CD4-positive, alpha-beta T cell (primary cell): ENCODE data around the gene GSG1L. TPM values are rescaled to one million over a fixed set of nuclear protein-coding genes. Genes with fewer than 3 reads are reported as not detected.

Experiments used
- ATAC-seq: fragments of 200-7000 bp; cut with Tn5 transposase; one replicate; pipeline ENCODE4 v1.10.0; 2022; ENCODE audit warnings: mild to moderate bottlenecking; ENCODE audit not compliant: poor library complexity
- CTCF ChIA-PET: fragments of 350-600 bp; sonication (Branson Sonifier 250); formaldehyde crosslinking; loops from one replicate; lab custom pipeline; 2021; ENCODE audit warnings: antibody characterized with exemption, inconsistent platforms; lab: Charles Lee
- POLR2A ChIA-PET: fragments of 350-600 bp; sonication (Branson Sonifier 250); formaldehyde crosslinking; loops from one replicate; lab custom pipeline; 2021; ENCODE audit warnings: antibody characterized with exemption, inconsistent platforms; lab: Charles Lee
- DNase-seq, 14 experiments: peaks; one replicate each; pipeline ENCODE4 v3.0.0-alpha.2; 2013 to 2020; ENCODE audit warnings: mixed read lengths in 2 of 14
- H3K27ac ChIP-seq, 2 donors: one replicate each; pipeline versions ENCODE4 v1.5.1 to v1.7.0; 2013; ENCODE audit warnings: low read length in 2 of 2, low read depth in 1 of 2, mild to moderate bottlenecking in 1 of 2
- H3K27me3 ChIP-seq, 2 experiments: 1 replicate in 1 of 2; 2 replicates in 1 of 2; pipeline versions ENCODE4 v1.6.1 to v1.7.0; 2013; ENCODE audit warnings: low read length in 2 of 2, control low read depth in 1 of 2, mild to moderate bottlenecking in 1 of 2, moderate library complexity in 1 of 2; ENCODE audit not compliant: insufficient read depth in 2 of 2, control insufficient read depth in 1 of 2
- H3K36me3 ChIP-seq: one replicate; pipeline ENCODE4 v1.6.1; 2013; ENCODE audit warnings: low read length, control low read depth; ENCODE audit not compliant: insufficient read depth
- H3K4me1 ChIP-seq: one replicate; pipeline ENCODE4 v1.6.1; 2013; ENCODE audit warnings: low read length, control low read depth; ENCODE audit not compliant: insufficient read depth
- H3K4me3 ChIP-seq: one replicate; pipeline ENCODE4 v1.5.1; 2013; ENCODE audit warnings: mild to moderate bottlenecking, low read length, moderate library complexity
- H3K9me3 ChIP-seq, 2 experiments: 1 replicate in 1 of 2; 2 replicates in 1 of 2; pipeline versions ENCODE4 v1.6.1 to v1.7.0; 2013; ENCODE audit warnings: low read length in 2 of 2, mild to moderate bottlenecking in 2 of 2, control low read depth in 1 of 2, moderate library complexity in 1 of 2; ENCODE audit not compliant: control insufficient read depth in 1 of 2, insufficient read depth in 1 of 2
- H3K27ac Mint-ChIP-seq: one replicate; pipeline ENCODE4 v1.8.0; 2020; ENCODE audit warnings: mixed read lengths
- H3K27me3 Mint-ChIP-seq: one replicate; pipeline ENCODE4 v1.8.0; 2021; ENCODE audit warnings: mixed read lengths
- H3K36me3 Mint-ChIP-seq: one replicate; pipeline ENCODE4 v1.8.0; 2021; ENCODE audit warnings: low read depth, mixed read lengths
- H3K4me1 Mint-ChIP-seq: one replicate; pipeline ENCODE4 v1.8.0; 2021; ENCODE audit warnings: low read depth, mixed read lengths
- H3K4me3 Mint-ChIP-seq: one replicate; pipeline ENCODE4 v1.8.0; 2020; ENCODE audit warnings: mild to moderate bottlenecking, mixed read lengths
- H3K9me3 Mint-ChIP-seq: one replicate; pipeline ENCODE4 v1.8.0; 2020; ENCODE audit warnings: mixed read lengths
- CTCF ChIP-seq: fragments of 200-600 bp; IDR thresholded peaks from one replicate; pipeline ENCODE4 v1.8.0; 2022; ENCODE audit warnings: antibody characterized with exemption, mild to moderate bottlenecking
- intact Hi-C, 2 experiments: fragments of 100-400 bp; cut with DNase I in 1 of 2; cut with micrococcal nuclease in 1 of 2; formaldehyde crosslinking; loops; one replicate each; pipeline versions ENCODE4 v1.15.1 to v1.9.0; 2023 to 2025; cut with DNase I, micrococcal nuclease
- total RNA-seq, 174 experiments: library from RNA in 2 of 174; stranded (reverse) in 2 of 174; gene quantifications; one replicate each; pipeline ENCODE4 v1.2.3 and lab custom pipeline; 2021 to 2026

Gene GSG1L
- total RNA-seq, 2 experiments from 2014 or later = not detected

- no peak overlapping the region for H3K4me3 Mint-ChIP-seq
- no peak overlapping the region for H3K27ac Mint-ChIP-seq
- CTCF ChIA-PET = no interaction called here
Measured at GRCh38 chr16:27922433-27922832, 141.1 kb downstream of the GSG1L start.

GRCh38 chr16:27921134-27921533 lies 142.4 kb downstream of the GSG1L start:
- Mint-ChIP-seq H3K27ac (no peak overlapping the region), H3K9me3 (no peaks in the 10 kb centered on the region), H3K36me3 (no peaks in the 10 kb centered on the region), H3K4me3 (no peak overlapping the region), H3K4me1 (no peaks in the 10 kb centered on the region), H3K27me3 (peaks cover 71% of the 10 kb centered on the region)
- no peak for DNase-seq
- peaks cover 0 to 5% of the 10 kb centered on the region in 2 experiments for H3K9me3 ChIP-seq
- H3K27ac ChIP-seq = no peak overlapping the region
- H3K27me3 ChIP-seq = peaks cover 10 to 12% of the 10 kb centered on the region in 2 experiments
- CTCF ChIA-PET = no interaction called here
- POLR2A ChIA-PET = no interaction called here
- H3K4me1 ChIP-seq = no peaks in the 10 kb centered on the region
- intact Hi-C loops = no loop called here
- no peaks in the 10 kb centered on the region for H3K36me3 ChIP-seq
- H3K4me3 ChIP-seq = no peak overlapping the region
- ATAC-seq = no peak
- no peak for TF ChIP-seq CTCF

More at GRCh38 chr16:27922433-27922832, 141.1 kb downstream of the GSG1L start:
- Histone ChIP-seq H3K4me3 (no peak overlapping the region), H3K36me3 (no peaks in the 10 kb centered on the region), H3K4me1 (no peaks in the 10 kb centered on the region), H3K27ac (no peak overlapping the region), H3K27me3 (peaks cover 10 to 12% of the 10 kb centered on the region in 2 experiments), H3K9me3 (peaks cover 0 to 9% of the 10 kb centered on the region in 2 experiments)
- TF ChIP-seq CTCF = no peak
- no peaks in the 10 kb centered on the region for H3K4me1 Mint-ChIP-seq
- no peak for DNase-seq
- no peaks in the 10 kb centered on the region for H3K9me3 Mint-ChIP-seq
- no peak for ATAC-seq
- peaks cover 72% of the 10 kb centered on the region for H3K27me3 Mint-ChIP-seq
- intact Hi-C loops = no loop called here
- POLR2A ChIA-PET = no interaction called here
- no peaks in the 10 kb centered on the region for H3K36me3 Mint-ChIP-seq

- TF ChIP-seq CTCF = no peak
- no peak overlapping the region for H3K4me3 Mint-ChIP-seq
- H3K4me1 Mint-ChIP-seq = no peaks in the 10 kb centered on the region
- no peaks in the 10 kb centered on the region for H3K4me1 ChIP-seq
- no peak overlapping the region for H3K4me3 ChIP-seq
- H3K27me3 Mint-ChIP-seq = peaks cover 64% of the 10 kb centered on the region
- intact Hi-C loops = no loop called here
- ChIA-PET CTCF (no interaction called here), POLR2A (no interaction called here)
- no peak overlapping the region for H3K27ac Mint-ChIP-seq
- peaks cover 0 to 5% of the 10 kb centered on the region in 2 experiments for H3K9me3 ChIP-seq
- DNase-seq (no peak), ATAC-seq (no peak)
- peaks cover 9 to 10% of the 10 kb centered on the region in 2 experiments for H3K27me3 ChIP-seq
- no peaks in the 10 kb centered on the region for H3K36me3 Mint-ChIP-seq
- H3K36me3 ChIP-seq = no peaks in the 10 kb centered on the region
- H3K9me3 Mint-ChIP-seq = no peaks in the 10 kb centered on the region
- no peak overlapping the region for H3K27ac ChIP-seq
Measured at GRCh38 chr16:27920391-27920891, 143.1 kb downstream of the GSG1L start.
